GM21515 (cell line): ENCODE data around the gene ZMYM4.

Experiments used
- ATAC-seq: cut with Tn5 transposase; IDR thresholded peaks from one replicate; pipeline ENCODE4 v1.9.1; 2021; ENCODE audit not compliant: unreplicated experiment

Gene ZMYM4

DNA sequence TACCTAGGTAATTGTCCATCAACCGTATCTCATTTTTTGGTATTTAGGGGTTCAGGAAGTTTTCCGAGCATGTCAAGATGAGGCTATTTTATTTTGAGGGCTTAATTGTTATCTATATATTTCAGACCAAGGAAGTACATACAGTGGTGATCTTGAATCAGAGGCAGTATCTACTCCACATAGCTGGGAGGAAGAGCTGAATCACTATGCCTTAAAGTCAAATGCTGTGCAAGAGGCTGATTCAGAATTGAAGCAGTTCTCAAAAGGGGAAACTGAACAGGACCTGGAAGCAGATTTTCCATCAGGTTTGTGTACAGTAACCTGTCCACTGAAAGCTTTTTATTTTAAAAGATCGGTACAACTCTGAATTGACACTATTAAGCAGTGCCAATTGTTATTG is 130.2 kb downstream of the ZMYM4 start:
- ATAC-seq: no peak

DNA sequence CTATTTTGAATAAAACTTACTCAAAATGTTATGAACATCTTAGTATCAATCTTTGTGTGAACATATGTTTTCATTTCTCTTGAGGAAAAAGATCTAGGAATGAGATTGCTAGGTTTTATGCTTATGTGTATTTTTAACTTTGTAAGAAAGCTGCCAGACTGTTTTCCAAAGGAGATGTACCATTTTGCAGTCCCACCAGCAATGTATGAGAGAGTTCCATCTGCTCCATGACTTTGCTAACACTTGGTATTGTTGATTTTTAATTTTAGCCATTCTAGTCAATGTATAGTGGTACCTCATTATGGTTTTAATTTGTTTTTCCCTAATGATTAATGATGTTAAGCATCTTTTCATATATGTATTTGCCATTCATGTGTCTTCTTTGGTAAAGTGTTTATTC is 132.5 kb downstream of the ZMYM4 start:
- no peak for ATAC-seq

DNA sequence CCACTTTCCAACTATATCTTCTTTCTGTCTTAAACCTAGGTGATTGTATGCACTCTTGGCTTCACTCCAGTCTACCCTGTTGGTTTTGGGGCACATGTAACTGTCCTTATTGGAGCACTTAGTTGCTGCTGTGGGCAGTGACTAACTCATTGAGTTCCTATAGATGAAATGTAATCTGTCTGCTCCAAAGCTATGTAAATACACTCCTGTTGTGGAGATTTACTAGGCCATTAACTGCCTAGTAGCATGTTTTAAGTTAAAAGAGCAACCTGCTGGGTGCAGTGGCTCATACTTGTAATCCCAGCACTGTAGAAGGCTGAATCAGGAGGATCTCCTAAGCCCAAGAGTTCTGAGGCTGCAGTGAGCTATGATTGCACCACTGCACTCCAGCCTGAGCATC is 137.6 kb downstream of the ZMYM4 start:
- ATAC-seq: no peak

DNA sequence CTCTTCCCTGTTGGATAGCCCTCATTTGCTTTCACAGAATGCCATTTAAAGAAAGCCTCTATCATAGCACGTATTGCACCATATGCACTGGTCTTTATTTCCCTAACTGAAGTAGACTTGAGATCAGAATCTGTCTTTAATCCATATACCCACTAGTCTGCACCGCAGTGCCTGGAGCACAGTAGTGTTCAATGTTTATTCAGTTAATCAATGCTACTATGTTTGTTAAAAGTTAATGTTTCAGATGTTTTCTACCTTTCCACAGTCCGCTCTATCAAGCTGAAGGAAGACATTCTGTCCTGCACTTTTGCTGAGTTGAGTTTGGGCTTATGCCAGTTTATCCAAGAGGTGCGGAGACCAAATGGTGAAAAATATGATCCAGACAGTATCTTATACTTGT is 139.2 kb downstream of the ZMYM4 start:
- ATAC-seq: no peak

DNA sequence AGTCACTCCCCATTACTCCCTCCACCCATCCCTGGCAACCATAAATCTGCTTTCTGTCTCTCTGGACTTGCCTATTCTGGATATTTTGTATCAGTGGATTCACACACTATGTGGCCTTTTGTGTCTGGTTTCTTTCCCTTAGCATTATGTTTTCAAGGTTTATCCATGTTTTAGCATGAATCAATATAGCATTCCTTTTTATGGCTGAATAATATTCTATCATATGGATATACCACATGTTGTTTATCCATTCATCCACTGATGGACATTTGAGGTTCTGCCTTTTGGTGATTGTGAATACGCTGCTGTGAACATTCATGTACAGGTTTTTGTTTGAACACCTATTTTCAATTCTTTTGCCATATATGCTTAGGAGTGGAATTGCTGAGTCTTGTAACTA is 140.4 kb downstream of the ZMYM4 start:
- ATAC-seq: no peak

GRCh38 chr1:35426097-35426586 is 157.6 kb downstream of the ZMYM4 start:
- no peak for ATAC-seq

GRCh38 chr1:35428360-35428759 is 159.9 kb downstream of the ZMYM4 start:
- ATAC-seq: no peak

DNA sequence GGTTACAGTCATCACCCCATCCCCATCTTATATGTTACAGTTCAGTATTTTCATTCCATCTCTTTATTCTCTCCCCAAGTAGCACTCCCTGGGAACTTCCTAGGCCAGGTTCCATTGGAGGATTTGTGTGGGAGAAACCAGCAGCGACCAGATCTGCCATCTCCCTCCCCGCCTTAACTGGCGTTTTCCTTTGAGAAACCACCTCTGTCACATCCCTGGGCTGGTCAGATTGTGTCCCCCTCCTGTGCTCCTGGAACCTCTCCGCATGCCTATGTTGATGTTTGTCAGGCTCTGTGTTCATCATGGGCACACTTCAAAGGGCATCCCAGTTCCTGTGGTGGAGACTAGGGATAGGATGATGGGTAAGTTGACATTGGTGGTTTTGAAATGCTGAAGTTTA is 162.3 kb downstream of the ZMYM4 start:
- ATAC-seq: no peak

DNA sequence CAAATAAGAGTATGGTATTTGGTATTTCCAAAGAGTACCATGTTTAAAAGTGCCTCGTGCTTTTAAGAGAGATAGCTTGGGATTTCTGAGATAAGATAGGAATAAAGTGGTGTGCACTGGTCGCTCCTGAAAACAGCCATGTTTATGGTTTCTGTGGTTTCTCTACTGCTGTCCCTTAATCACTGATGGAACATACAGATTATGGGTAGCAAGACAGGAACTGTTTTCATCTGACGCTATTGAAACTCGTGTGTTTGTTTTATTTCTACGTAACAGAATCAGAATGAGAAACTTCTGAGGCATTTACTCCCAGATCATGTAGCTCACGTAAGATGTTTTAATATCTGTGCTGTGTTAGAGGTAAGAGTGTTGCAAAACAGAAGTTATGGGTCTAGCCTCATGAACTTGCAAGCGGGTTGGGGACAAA is 162.7 kb downstream of the ZMYM4 start:
- no peak for ATAC-seq

DNA sequence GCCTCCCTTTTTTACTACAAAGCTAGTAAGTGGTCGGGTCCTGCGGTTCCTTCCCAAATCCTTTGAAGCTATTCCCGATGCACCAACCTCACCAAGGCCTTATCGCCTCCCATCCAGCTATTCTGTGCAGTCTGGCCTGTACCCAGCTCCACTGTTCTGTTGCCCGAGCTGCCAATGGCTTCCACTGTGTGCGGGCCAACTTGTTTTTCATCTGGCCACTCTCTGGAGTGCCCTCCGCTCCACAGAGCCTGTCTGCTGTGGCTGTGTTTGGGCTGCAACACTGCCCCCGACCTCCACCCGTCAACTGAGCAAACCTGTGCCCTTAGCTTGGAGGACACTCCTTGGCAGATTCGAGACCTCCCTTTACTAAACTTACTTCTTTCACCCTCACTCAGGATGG is 163.7 kb downstream of the ZMYM4 start:
- no peak for ATAC-seq

DNA sequence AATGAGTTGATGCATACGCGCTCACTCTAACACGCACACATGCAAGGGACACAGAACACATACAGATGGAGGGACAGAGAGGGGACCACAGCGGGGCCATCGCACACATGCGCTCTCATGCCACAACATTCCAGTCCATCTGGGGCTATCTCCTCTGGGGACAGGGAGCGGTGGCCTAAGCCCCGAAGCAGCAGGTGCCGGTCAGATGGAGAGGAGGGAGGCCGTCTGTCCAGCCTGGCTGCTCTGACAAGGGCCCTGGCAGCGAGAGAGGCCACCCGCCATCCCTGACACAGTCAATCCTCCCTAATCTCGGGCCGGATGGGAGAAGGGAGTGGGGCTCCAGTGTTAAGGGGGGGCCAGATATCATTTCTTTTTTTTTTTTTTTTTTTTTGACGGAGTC is 165.2 kb downstream of the ZMYM4 start:
- ATAC-seq: no peak

GRCh38 chr1:35434703-35435102 is 166.2 kb downstream of the ZMYM4 start:
- ATAC-seq: no peak

DNA sequence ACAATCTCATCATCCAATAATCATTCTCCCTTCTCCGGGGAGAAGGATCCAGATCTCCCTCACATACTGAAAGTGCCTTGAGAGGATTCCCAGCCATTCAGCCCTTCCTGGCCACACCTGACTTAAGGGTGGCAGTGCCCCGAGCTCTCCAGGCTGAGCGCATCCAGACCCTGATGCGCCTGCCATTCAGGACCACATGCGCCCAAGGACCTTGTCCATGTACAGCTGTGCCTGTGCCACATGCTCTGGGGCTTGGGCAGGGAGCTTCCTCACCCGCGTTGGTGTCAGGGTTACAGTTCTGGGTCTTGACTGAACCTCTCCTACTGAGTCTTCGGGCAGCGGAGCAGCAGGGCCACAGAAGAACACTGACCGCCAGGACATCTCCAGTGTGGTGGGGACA is 167.6 kb downstream of the ZMYM4 start:
- ATAC-seq: no peak

- ATAC-seq: no peak
Measured at GRCh38 chr1:35437200-35437599, 168.7 kb downstream of the ZMYM4 start.

GRCh38 chr1:35439626-35440025 is 171.1 kb downstream of the ZMYM4 start:
- ATAC-seq: no peak

DNA sequence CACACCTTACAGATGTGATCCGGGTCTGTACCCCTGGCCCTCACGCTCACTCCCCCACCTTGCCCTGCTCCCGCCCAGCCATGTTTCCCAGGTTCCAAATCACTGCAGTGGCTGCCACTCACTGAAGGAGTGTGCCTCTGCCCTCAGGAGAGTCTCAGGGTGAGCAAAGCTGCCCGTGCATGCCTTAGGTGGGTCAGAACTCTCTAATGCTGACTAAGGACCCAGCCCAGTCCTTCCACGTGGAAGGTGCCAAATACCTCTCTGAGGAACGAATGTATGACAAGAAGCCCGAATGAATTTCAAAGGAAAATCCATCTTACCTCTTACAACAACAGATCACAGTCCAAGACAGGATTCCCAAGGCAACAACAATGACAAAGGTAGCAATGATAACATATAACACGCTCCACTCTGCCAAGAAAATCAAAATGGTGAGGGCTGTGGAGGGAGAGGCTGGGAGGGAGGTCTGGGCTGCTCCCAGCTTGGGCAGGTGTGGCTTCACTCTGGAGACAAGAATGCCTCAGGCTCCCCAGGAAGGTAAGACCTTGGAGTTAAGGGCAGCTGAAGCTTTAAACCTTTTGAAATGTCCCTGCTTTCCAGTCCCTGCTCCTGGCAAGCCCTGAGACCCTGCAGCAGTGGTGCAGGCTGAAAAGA is 173.5 kb downstream of the ZMYM4 start:
- ATAC-seq: no peak

- no peak for ATAC-seq
Measured at GRCh38 chr1:35442734-35443133, 174.2 kb downstream of the ZMYM4 start.

DNA sequence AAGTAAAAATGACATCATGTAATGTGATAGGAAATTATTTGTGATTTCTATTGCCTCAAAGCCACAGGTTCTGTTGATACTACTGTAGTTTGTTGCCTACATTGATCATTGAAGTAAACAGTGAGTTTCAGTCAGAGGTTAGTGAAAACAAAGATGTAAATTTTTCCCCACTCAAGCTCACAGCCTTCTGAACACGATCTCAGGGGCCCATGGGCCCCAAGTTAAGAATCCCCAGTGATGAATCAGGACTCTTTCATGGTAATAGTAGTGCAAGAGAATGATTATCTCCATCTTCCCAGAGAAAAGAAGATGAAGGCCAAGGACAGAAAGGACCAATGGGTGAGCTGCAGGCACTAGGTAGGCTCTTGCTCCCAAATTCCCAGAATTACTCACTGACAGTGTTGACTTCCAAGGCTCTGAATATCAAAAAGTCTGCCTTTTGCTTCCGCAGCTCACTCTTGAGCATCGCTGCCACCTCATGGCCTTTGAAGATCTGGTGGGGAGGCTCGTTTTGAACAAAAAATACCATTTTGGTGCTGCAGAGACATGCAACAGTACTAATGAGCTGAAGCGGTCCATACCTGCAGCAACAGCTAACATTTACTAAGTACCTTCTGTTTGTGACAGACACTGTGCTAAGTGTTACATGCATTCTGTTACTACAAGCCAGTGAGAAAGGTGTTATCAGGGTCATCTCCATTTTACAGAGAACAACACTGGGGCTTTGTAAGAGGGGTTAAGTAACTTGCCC is 175.4 kb downstream of the ZMYM4 start:
- no peak for ATAC-seq

DNA sequence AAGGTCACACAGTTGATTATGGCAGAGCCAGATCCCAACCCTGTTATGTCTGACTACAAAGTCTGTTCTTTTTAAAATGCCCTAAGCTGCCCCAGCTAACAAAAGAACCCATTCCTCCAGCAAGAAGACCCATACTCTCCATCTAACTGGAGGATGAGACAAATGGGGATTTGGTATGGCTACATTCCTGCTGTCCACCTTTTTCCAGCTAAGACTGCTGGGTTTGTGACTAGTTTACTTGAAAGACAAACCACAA is 175.9 kb downstream of the ZMYM4 start:
- ATAC-seq: no peak

DNA sequence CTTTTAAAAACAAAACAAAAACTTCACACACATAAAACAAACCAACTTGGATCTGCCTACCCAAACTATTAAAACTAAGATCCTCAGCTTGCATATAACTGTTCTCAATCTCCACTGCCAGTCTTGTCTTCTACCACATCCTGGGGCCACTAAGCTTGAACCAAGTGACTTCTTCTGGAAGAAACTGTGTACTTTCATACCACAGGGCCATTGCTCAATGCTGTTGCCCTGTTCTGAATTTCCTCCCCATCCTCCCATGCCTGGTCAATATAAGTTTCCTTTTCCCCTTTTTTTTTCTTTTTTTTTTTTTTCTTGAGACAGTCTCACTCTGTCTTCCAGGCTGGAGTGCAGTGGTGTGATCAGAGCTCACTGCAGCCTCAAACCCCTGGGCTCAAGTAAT is 178.8 kb downstream of the ZMYM4 start:
- ATAC-seq: no peak

GRCh38 chr1:35448344-35448801 is 179.9 kb downstream of the ZMYM4 start:
- ATAC-seq: no peak

- ATAC-seq: no peak
Measured at GRCh38 chr1:35449334-35450008, 181.0 kb downstream of the ZMYM4 start.
